Hematopoietic multipotent progenitor cell treated with erythropoietin and hydrocortisone succinate and interleukin-3 and kit ligand, for 17 days (in vitro differentiated cells): ENCODE results near the gene WIPF2.

ENCODE experiments used
- DNase-seq: peaks from one replicate; pipeline ENCODE4 v3.0.0-alpha.2; 2015; ENCODE audit warnings: low spot score

WIPF2 gene

DNA sequence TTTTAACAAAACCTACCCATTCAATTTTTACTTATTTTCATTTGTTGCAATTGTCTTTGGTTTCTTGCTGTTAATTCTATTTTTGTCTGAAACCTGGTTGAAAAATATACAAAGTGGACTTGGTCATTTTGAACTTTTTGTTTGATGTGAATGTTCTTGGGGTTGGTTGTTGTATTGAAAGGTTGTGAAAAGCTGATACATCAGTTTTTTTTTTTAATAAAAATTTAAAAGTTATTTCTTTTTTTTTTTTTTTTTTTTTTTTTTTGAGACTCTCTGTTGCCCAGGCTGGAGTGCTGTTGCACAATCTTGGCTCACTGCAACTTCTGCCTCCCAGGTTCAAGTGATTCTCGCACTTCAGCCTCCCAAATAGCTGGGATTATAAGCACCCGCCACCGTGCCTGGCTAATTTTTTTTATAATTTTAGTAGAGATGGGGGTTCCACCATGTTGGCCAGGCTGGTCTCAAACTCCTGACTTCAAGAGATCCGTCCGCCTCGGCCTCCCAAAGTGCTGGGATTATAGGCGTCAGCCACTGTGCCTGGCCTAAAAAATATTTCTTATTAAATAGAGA, 28.9 kb downstream of the WIPF2 start:
- no peak for DNase-seq

DNA sequence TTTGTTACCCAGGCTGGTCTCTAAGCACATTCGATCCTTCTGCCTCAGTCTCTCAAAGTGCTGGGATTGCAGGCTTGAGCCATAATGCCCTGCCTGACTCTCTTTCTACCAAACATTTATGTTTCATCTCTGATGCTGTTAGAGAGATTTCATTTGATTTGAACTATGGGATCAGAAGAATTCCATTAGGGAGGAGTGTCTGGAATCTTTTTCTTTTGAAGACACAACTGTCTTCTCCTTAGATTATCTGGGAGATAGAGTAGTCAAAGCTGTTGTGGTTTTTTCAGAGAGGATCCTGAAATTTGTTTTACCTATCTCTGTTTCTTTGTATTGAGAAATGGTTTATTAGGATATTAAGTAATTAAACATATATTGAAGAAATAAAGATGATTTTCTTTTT, 29.4 kb downstream of the WIPF2 start:
- DNase-seq: no peak

DNA sequence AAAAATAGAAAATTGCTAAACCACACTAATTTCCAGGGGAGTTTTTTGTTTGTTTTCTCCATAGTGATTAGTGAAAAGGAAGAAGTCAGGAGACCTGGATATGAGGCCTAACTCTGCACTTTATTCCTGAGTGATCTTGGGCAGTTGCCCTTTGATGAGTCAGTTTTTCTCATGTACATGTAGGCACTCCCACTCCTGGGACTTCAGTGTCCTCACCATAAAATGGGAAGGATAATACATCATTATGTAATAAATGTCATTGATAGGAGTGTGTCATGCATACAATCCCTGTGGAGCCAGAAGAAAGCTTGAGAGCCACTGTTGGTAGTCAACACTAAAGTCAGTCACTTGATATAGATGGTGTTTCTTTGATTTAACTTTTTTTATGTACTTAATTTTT, 32.5 kb downstream of the WIPF2 start:
- no peak for DNase-seq

DNA sequence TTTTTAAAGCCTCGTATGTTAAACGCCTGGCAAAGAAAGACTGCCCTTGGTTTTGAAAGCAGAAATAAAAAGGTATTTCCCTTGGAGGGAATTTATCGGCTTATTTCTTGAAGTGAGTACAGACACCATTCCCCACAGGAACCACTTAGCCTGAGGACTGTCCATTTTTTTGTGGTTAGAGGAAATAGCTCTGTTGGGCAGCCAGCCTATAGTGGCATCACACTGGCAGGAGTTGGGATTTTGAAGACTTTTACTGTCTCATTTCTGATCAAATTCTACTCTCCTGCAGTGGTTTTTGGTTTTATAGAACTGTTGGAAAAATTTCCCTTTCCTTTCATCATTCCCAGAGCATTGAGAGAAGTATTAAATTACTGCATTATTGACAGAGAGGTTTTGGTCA, 34.5 kb downstream of the WIPF2 start:
- no peak for DNase-seq

DNA sequence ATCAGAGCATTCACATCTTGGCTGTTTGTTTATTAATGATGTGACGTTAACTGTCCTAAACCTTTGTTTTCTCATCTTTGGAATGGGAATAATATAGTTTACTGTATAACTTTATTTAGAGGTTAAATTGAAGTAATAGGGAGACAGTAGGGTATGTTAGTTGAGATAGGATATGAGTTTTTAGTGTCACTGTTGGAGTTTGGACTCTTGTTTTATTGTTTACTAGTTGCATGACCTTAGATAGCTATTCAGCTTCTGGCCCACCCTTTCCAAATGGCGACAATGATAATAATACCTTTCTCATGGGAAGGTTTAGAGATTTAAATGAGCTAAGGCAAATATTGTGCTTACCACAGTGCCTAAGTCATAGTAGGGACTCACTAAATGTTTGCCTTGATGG, 40.4 kb downstream of the WIPF2 start:
- DNase-seq: no peak

DNA sequence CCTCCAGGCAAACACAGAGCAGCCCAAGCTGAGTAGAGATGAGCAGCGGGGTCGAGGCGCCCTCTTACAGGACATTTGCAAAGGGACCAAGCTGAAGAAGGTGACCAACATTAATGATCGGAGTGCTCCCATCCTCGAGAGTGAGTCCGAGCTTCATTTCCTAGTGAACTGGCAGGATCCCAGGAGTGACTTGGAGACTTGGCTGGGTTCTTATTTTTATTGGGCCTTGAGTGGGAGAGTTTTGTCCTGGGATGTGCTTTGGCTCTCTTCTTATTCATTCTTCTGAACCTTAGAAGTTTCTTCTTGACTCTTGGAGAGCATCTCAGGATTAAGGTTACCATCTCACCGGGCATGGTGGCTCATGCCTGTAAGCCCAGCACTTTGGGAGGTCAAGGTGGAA, 41.4 kb downstream of the WIPF2 start:
- no peak for DNase-seq

DNA sequence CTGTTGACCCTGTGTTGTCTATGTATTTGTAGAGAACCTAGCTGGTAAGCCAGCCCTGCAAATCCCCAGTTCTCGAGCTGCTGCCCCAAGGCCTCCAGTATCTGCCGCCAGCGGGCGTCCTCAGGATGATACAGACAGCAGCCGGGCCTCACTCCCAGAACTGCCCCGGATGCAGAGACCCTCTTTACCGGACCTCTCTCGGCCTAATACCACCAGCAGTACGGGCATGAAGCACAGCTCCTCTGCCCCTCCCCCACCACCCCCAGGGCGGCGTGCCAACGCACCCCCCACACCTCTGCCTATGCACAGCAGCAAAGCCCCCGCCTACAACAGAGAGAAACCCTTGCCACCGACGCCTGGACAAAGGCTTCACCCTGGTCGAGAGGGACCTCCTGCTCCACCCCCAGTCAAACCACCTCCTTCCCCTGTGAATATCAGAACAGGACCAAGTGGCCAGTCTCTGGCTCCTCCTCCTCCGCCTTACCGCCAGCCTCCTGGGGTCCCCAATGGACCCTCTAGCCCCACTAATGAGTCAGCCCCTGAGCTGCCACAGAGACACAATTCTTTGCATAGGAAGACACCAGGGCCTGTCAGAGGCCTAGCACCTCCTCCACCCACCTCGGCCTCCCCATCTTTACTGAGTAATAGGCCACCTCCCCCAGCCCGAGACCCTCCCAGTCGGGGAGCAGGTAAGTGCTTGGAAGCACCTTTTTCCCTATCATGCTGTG, 45.5 kb downstream of the WIPF2 start:
- DNase-seq: no peak

DNA sequence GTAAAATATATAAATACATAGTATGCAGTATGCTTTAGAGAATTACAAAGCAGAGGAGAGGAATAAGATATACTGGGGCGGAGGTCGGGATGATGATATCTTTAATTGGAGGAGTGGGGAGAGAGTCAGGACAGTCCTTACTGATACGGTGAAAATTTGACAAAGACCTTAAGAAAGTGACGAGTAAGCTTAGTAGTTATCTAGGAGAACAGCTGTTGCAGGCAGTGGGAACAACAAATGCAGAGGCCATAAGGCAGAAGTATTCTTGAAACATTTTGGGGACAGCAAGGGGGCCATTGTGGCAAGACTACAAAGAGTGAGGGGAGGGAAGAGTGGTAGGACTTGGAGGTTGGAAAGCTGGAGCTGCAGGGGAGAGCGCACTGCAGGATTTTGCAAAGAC, 46.2 kb downstream of the WIPF2 start:
- DNase-seq: no peak

DNA sequence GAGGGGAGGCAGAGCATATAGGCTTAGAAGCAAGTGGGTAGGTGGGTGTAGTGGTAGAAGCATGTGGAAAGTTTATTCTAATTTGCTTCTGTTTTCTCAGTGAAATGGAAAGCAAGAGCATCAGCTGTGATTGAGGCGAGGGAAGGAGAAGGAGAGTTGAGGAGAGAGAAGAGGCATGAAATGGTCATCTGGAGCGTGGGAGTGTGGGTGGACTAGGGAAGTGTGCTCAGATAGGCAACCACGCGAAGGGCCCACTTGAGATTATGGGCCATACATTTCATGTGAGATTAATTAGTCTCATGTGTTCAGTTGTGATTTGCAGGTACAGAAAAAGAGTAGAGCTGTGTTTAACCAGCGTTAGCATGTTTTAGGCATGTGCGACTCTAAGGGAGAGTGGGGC, 47.8 kb downstream of the WIPF2 start:
- DNase-seq: no peak

DNA sequence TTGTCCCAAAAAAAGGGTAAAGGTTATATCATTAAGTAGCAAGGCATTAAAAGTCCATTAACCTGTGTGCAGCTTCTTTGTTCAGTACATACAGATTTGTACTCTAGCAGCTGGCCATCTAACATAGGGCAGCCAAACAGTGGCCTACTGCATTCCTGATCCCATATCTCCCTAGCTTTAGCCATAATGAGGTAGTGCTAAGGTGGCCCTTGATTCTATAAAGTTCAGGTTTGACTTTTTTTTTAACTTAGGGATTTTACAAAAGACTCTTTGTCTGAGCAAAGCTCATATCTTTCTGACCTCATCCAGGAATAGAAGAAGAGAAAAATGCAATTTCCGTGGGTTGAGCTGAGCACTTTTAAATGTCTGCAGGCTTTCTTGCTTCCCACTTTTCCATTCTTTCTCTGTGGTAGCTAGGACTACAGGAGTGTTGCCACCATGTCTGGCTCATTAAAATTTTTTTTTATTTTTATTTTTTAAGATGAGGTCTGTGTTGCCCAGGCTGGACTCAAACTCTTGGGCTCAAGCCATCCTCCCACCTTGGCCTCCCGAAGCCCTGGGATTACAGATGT, 49.1 kb downstream of the WIPF2 start:
- no peak for DNase-seq

DNA sequence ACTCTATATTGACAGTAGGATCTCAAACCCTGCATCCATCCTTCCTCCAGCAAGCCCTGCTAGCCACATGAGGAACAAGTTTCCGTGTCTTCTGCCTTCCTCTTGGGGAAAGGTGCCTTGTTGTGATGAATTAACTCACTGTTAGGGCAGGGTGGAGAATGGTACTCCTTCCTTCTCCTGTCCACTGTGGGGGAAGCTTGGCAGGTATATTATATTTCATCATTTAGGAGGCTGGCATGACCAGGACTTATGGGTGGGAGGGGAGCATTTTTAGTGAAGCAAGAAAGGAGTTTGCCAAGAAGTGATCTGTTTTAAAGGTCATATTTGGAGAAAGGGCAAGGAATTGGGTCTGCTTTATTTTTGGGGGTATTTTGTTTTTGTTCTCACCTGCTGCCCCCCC, 59.3 kb downstream of the WIPF2 start:
- DNase-seq: no peak

DNA sequence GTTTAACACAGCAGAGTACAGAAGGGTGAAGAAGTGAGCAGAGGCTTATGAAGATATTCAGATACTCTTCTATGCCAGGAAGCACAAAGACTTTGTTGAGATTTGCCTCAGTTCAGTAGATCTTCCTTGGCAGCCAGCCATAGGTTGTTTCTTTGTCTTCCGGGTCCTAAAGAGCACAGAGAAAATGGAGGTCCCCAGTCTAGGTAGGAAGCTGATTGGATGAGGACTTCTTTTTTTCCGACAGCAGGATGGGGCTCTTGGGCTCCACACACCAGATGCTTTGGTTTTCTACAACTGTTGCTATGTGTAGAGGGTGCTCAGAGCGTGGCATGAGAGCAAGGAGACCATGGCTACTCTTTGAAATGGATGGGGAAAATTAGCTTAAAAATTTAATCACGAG, 60.3 kb downstream of the WIPF2 start:
- no peak for DNase-seq

DNA sequence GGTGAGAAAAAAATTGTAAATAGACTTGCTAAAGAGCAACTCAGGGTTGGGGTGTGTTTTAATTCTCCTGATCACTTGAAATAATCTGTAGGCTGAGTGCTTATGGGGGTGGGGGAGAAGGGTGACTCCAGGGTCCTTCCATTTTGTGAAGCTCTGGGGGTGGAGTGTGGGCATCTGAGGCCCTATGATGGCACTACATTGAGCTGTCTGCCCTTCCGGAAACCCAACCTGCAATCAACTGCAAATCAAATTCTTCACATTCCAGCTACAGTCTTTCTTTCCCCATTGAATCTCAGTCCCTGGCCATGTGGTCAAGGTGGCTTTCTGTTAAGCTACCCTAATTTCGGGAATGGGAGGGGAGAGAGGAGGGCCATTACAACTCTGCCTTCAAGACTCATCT, 62.6 kb downstream of the WIPF2 start:
- DNase-seq: no peak

DNA sequence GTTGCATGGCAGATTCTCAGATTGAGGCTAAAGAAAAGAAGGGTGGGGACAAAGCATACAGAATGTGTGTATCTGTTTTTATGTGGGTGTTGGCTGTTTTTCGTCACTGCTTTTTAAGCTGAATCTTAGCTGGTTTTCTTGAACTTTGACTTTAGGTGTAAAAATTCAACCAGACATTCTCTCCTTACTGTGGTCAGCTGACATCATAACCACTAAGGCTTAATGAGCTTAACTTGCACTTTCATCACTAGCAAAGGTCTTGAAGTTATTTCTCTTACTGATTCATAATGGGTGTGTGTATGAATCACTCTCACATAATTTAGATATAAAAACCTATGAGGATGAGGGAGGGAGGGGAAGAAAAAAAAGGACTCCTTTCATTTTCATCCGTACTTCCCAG, 64.6 kb downstream of the WIPF2 start:
- DNase-seq: no peak

DNA sequence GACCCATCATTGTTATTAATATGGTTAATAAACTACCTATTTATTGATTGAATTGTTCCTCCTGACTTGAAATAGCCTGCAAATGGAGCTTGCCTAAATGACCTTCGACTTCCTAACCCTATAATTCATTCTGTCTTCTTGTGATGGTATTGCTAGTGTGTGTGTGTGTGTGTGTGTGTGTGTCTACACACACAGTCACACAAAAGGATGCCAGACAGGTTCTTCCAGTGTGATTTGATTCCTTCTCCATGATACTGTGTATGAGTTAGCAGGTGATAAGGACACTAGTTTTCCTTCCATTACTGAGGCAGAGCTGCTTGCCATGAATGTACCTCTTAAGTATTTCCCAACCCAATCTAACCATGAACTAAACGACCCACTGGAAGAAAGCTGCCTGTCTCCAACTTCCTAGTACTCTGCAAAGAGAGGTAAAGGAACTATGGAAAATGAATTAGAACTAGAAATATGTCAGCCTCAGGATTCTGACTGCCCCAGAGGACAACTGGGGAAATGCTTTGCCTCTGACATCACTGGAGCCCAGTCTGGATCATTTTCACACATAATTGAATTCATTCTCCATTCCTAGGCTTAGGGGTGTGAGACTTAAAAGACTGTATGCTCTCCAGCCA, 65.1 kb downstream of the WIPF2 start:
- DNase-seq: no peak

DNA sequence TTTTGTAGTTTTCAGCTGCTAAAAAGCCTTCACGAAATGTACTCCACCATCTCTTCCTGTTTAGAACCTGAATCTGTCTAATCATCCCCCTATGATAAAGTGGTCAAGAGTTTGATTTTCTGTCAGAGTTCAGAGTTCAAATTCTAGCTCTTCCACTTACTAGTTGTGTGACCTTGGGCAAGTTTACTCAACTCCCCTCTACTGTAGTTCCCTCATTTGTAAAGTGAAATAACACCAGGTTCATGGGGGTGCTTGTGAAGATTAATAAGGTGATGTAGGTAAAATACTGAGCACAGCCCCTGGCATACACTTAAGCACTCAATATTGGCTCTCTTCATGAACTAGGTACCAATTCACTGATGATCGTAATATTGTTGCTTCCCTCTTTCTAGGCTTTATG, 67.4 kb downstream of the WIPF2 start:
- DNase-seq: no peak

DNA sequence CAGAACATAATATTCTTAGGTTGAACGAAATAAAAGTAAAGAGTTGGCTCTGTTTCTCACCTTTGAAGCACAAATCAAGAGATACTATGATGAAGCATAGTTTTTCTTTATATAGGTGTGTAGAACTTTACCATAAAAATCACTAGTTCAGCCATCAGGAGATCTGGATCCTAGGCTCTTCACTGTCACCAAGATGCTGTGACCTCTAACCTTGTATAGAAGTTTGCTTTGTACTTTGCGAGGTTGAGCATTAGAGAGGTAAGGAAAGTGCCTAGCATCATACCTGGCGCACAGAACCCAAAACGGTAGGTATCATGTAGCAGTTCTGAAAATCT, 68.0 kb downstream of the WIPF2 start:
- no peak for DNase-seq

DNA sequence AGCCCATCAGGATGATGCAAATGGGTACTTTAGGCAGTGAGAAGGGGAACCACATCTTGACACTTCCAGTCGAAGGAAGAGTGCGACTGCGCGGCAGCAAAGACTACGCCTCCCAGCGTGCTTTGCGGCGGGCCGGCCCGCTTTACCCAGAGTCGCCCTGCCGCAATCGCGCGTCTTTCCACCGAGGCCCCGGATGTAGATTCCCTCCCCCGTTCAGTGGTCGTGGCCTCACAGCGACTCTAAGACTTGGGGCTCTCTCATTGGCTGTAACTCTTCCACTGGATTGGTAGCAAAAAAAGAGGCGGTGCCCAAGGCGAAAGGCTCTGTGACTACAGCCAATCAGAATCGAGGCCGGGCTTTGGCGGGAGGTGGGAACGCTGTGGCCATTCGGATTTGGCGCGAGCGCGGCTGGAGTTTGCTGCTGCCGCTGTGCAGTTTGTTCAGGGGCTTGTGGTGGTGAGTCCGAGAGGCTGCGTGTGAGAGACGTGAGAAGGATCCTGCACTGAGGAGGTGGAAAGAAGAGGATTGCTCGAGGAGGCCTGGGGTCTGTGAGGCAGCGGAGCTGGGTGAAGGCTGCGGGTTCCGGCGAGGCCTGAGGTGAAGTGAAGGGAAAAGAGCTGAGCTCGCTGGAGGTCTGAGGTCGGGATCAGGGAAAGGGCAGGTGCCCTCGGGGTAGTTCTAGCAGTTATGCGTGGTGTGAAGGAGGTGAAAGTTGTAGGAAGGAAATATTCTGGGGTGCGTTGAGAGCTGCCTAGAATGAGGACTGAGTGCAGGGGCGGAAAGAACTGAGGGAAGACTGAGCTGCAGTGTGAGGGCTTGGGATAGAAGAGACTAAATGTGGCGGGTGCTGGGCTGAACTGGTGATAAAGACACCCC, 68.6 kb downstream of the WIPF2 start, which contains the start of gene CDC6:
Gene CDC6 (plus strand): TSS at position 386 of the 876 bp plus-strand sequence. CDS start 1,542 bp downstream, outside the sequence.
- DNase-seq: peak; percentile 96

DNA sequence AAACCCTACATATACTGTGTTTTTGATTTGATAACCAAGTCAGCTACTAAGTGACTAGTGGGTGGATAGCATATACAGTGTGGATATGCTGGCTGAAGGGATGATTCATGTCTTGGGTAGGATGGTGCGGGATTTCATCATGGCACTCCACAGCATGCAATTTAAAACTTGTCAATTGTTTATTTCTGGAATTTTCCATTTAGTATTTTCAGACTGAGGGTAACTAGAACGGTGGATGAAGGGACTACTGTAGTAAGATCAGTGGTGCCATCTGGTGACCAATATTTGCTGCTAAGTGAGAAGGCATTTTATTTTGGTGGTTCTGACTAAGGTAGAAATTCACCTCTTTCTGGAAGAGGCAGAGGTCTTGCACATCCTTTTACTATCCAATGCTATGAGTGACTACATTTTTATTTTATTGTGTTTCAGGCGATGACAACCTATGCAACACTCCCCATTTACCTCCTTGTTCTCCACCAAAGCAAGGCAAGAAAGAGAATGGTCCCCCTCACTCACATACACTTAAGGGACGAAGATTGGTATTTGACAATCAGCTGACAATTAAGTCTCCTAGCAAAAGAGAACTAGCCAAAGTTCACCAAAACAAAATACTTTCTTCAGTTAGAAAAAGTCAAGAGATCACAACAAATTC, 71.7 kb downstream of the WIPF2 start:
- DNase-seq: peak; percentile 63

DNA sequence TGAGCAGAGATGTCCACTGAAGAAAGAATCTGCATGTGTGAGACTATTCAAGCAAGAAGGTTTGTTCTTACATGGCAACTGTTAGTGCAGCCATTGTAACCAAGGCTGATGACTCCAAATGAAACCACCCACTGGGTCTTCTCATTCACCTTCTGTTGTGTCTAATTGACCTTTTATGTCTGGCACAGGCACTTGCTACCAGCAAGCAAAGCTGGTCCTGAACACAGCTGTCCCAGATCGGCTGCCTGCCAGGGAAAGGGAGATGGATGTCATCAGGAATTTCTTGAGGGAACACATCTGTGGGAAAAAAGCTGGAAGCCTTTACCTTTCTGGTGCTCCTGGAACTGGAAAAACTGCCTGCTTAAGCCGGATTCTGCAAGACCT, 72.2 kb downstream of the WIPF2 start:
- no peak for DNase-seq

DNA sequence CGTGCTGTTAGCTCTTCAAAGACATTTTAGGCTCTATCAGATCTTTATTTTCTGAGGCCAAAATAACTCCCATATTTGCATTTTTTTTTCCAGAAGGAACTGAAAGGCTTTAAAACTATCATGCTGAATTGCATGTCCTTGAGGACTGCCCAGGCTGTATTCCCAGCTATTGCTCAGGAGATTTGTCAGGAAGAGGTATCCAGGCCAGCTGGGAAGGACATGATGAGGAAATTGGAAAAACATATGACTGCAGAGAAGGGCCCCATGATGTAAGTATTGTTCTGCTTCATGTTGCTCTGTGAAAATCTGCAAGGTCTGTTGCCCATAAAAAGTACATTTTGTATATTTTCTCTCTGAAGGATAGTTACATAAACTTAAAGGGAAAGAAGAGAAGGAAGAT, 74.3 kb downstream of the WIPF2 start:
- DNase-seq: no peak
